NCI-H748 treated with DMSO at 0.1 percent for 48 hours (cell line): Measurements from ENCODE around the gene CMIP.

Source experiments
- DNase-seq: peaks from one replicate; lab custom pipeline; 2025; lab: John Stamatoyannopoulos, UW

CMIP gene

DNA sequence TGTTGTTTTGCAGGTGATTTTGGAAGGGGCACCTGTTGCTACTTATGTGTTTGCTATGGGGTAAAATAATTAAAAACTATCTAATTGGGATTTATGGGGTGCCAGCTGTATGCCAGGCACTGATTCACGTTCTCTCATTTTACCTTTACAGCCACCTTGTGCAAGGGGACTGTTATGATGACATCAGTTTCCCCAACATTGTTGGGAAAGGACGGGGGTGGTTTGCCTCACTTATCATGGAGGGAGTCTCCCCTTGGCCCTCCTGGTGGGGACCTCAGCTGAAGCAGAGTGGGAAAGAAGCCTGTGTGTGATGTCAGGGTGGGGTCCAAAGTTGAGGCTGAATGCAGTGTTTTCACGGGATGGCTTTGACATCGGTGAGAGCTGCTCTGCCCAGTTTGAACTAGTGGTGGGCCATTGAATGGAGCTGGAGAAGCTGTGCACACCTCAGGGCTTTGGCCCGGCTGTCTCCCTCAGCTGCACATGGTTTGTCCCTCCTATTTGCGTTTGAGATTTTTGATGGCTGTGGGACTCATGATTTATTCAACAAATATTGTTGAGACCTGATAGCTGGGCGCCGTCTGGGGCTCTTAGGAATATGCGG is 36.1 kb downstream of the CMIP start:
- no peak for DNase-seq

DNA sequence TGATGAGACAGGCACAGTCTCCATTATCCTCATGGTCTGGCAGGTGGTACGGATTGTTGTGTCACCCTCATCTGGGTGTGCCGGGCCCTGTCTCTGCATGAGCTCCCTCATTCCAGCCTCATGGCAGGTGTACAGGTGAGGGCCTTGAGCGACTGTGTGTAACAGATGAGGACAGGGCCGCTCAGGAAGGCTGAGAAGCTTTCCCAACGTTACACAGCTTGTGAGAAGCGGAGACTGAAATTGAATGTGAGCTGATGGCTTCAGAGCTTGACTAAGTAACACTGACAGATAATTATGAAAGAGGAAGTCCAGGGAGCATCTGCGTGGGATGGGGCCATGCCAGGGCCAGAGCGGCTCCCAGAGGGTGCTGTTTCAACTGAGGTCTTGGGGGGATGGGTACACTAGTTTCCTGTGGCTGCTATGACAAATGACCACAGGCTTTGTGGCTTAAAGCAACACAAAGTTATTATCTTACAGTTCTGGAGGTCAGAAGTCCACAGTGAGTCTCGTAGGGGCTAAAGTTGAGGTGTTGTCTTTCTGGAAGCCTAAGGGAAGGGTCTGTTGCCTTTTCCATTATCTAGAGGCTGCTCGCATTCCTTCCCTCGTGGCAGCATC is 36.7 kb downstream of the CMIP start:
- no peak for DNase-seq

DNA sequence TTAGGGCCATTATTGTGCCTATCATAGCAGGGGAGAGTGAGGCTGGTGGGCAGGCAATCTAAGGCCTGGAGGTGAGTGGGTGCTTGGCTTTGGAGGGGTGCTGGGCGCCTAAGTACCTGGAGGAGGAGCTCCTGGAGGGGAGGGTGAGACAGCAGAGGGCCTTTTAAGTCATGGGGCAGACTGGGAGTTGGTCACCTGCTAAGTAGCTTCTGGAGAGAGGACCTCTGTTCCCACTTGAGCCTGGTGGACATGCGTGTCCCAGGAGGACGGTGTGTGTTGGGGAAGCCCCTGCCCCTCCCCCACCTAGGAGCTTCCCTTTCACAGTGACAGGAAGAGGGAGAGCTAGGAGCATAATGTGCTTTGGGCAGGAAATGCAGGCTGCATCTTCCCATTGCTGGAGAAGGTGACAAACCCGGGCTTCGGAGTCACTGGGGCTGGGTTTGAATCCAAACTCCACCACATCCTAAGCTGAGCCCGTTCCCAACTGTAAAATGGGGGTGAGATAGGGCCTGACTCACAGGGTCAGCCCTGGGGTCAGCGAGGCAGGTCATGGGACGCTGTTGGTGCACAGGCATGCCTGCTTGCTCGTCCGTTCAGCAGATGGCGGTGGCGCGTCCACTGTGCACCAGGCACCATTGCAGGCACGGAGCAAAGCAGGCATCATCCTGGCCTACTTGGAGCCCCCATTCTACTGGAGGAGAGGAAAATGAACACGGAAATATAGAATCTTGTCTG is 37.9 kb downstream of the CMIP start:
- DNase-seq: no peak

DNA sequence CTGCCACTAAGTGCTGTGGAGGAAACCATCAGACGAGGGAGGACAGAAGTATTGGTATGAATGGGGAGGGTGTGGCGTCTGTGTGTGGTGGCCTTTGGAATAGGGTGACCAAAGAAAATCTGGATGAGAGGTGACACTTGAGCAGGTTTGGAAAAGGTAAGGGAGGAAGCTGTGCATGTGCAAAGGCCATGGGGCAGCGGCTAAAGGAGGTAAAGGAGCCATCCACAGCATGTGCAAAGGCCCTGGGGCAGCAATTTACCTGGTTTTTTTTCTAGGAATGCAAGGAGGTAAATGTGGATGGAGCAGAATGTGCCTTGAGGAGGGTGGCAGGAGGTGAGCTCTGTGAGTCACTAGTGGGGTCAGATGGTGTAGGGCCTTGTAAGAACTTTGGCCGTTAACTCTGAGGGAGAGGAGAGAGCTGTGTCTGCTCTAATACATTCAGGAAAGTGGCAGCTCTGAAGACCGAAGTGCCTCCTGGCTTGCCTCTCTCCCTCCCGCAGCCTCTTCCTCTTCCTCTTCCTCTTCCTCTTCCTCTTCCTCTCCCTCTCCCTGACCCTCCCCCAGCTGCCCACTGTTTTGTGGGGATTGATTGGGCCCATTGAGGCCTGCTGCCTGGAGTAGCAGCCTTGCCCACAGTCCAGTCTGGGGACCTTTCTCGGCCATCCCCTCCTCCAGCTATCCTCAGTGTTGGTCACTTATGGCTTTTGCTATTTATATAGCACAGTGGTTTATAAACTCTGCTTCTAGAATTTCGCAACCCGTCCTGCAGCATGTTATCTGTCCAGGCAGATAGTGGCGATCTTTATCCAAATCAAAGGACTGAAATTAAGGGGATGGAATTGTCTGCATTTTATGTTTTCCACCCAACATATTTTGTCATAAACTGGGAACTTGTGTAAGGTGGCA is 38.7 kb downstream of the CMIP start:
- no peak for DNase-seq

DNA sequence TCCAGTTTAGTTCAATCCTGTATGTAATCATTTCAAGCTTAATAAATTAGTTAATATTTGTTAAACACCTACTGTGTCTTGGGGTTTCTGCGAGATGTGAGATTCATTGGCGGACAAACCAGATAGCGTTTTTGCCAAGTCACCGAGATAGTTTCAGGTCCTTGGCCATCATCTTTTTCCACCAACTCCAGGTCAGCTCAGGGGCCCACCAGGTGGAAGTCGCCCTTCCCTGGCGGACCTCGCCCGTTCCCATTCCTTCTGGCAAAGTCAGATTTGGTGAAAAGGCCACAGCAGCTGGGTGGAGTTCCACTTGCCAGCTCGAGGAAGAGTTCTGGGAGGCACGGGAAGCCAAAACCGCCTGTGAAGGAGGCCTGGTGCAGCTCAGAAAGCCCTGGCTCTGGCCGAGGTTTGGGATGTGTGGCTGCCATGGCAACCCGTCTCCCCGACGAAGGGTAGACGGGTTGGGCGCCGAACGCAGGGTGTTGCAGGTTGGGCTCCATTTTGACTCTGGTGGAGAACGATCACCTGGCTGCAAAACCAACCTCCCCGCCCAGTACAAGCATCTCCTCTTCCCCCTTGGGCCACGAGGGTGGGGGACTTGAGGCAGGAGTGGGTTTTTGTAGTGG is 39.5 kb downstream of the CMIP start:
- no peak for DNase-seq

DNA sequence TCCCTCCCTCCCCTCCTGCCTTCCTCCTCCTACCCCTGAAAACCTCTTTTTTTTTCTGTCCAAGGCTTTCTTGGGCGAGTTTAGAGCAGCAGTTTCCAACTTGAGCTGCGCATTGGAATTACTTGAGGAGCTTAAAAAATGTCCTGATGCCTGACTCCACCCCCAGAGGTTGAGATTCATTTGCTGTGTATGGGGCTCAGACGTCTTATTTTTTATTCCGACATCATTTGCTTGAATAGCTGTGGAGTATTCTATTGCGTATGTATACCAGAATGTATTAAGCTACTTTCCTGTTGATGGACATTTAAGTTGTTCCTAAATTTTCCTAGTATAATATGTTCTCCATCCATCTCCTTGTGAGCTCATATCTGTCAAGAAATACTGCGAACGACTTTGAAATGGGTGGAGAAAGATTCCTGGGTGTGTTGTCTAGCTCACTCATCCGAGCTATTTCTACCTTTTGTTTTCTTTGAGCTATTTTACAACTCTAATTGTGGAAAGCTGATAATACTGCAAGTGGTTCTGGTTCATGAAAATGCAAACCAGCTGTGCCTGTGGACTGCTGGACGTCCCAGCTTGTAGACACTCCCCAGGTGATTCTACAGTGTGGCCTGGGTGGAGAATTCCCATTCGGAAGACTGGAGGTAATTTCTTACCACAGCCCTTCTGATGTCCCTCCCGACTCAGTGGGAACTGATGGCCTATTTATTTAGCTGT is 40.5 kb downstream of the CMIP start:
- no peak for DNase-seq

DNA sequence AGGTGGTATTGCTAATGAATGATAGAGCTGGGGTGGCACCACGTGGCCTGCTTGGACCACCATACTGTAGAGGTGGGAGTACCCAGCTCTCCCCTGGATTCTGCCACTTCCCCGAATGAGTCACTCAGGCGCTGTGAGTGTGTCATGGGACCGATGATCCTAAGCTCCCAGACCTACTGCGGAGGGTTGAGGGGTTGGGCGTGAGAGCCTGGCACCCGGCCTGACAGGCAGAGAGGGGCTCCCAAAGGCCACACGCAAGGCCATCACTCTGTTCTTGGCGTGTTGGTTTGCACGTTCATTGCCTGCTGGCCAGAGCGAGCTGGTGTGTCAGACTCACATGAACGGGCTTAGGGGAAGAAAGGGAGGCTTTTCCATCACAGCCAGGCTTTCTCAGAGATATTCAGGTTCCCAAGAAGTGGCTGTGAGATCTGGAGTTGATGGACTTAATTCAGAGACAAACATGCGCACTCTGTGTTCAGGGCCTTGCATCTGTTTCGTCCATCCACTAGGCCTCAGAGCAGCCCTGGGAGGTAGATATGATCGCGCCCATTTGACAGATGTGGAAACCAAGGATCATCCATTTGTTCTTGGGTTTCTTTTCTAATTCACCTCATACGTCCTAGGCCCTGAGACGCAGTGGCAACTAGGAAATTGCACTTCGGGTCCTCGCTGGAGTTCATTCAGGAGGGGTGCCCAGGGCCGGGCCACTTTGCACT is 41.4 kb downstream of the CMIP start:
- DNase-seq: no peak

DNA sequence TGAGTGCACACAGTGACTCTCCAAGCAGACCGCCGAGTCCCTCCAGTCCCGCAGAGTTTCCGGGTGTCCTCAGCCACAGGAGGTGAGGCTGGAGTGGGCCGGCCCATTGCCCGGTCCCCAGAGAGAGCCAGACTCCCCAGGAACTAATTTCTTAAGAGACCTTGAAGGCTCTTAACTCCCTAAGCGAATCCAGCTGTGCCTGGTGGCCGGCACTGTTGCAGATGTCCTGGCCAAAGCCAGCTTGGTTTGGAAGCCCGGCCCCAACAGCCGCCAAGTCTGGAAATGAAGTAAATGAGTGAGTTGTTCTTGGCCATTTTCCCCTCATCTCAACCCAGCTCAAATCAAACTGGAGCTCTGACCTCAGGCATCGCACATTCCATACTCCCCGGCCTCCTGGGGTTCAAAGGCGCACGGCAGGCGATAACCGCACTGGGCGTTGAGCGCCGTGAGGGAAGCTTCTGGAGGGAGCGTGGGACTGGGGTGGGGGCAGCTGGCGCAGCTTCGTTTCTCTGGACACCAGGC is 42.0 kb downstream of the CMIP start:
- DNase-seq: no peak

DNA sequence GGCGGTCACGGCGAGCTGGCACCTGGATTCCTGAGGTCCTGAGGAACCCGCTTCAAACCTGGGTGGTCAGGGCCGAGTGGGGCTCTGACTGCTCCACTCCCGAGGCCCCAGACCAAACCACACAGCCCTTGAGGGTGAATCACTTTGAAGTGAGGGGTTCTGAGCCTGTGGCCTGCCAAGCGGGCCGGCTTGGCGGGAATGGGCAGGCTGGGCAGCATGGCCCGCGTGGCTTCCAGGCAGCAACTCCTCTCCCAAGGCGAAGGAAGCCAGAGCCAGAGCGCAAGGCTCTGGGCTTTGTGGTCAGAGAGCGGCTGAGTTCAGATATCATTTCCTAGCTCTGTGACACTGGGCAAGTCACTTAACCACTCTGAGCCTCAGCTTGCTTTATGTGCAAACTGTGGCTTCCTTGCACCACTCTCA is 42.7 kb downstream of the CMIP start:
- no peak for DNase-seq

DNA sequence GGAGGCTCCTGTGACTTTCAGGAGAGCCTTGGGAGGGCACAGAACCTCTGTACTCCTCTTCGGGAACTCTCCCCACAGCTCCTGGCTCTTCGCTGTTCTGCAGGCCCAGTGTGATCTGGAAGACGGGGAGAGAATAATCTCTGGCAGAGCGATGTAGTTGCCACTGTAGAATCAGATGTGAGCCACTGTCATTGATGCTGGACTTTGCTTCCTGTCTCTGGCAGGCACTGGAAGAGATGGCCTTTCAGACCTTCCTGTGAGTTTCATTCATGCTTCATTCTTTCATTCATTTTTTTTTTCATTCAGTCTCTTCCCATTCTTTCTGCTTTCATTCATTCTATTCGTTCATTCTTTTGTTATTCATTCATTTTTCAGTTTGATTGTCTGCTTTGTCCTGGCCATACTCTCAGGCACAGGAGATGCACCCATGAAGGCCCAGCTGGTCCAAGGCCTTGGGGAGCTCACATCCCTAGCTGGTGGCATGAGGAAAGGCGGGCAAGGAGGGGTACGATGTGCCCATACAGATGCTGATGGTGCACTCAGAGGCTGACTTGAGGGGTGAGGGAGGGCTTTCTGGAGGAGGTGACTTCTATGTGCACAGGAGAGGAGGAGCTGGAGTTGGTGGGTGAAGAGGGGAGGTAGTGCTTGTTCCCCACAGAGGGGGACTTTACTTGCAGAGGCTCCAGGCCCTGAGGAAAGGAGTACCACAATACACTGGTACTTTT is 44.2 kb downstream of the CMIP start:
- DNase-seq: no peak

DNA sequence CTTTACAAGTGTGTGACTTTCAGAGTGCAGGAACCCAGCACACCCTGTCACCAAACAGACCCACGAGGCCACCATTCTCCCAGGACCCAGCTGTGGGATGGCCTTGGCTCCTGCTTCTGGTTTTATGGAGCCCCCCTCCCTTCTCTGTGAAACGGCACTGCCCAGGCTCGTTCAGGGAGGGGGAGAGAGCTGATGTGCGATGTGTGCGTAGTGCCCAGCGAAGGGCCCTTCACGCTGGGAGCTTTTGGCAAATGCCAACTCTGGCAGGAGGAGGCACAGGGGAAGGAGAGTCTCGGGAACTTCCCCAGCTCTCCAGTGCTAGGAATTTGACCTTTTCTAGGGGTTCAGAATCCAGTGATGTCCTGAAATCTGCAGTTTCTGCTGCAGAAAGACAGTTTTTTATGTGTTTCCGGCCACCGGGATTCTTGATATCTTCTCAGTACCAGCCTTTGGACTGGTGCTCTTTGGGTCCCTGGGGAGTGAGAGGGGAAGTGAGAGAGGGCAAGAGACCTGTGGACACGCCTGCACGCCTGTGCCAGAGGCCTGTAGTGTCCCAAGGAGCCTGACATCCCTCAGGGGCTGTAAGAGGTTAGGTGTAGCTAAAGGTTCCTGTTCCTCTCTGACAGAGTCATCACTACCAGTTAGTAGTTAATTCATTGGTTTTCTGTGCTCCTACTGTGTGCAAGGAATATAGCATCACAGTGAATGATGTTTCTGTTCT is 45.1 kb downstream of the CMIP start:
- no peak for DNase-seq

DNA sequence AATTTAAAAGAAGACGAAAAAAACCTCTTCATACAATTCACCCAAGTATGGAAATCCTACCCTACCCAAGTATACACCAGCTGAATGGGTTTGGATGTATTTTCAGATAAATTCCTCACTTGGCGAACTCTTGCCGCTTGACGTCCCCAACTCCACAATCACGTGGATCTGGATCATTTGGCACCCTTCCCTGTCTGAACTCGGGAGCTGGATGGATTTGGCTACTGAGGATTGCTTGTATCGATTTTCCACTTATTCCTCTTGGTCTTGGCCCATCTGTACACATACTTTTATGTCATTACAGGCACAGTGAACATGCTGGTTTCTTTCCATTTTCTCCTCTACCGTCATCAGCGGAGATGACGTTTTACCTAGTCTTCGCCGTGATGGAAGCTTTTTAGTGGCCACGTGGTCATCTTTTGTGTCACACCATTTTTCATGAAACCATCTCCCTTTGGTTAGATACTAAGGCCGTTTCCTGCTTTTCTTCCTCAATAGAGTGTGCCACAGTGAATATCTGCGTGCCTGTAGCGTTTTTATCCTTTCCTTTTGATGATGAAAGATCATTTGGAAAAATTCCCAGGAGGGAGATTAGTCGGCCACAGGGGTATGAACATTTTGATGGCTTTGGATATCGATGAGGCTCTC is 47.1 kb downstream of the CMIP start:
- no peak for DNase-seq

DNA sequence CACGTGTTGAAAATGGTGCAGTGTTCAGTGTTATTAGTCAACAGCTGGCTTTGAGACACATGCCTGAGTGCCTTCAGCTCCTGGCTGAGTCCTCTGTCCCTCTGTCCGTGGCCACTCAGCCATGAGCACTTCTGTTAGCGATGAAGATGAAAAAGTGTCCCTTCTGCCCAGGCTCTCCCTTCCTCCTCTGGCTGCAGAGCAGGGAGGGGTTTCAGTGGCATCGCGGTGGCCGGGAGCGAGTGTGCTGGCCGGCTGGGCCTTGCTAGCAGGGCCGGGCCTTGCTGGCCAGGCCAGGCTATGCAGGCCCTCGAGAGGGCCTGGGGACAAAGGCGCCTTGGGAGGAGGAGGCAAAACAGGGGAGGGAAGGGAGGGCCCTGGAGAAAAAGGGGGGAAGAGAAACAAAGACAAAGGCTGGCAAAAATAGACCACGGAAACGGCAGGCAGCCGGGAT is 47.7 kb downstream of the CMIP start:
- DNase-seq: no peak

DNA sequence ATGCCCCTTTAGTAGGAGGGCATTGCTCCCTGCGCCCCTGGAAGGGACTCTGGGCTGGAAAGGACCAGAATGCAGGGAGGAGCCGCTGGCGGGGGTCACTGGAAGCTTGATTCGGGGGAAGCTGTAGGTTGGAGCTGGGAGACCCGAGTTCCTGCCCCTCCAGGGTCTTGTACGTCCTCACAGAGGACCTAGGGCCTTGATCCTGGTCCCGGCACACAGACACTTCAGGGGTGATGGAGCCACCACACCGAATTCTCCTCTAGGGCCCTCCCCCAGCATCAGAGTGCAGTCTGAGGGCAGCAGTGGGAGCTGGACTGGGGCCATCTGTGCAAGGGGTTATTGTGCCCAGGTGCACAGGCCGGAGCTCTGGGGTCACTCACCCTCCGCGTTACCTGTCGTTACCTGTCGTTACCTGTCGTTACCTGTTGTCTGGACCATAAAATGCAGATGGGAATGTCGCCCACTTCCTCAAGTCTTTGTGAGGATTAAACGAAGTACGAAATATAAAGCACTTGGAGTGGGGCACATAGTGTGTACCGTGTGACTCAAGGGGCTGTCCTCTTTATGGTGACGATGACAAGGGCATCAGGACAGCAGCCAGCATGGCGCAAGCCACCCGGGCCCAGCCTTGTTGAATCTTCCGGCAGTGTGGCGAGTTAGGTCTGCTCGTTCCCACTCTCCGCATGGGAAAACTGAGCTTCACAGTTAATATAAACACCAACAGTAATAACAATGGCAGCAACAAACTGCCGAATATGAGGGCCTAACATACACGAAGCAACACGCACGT is 48.6 kb downstream of the CMIP start:
- DNase-seq: no peak

DNA sequence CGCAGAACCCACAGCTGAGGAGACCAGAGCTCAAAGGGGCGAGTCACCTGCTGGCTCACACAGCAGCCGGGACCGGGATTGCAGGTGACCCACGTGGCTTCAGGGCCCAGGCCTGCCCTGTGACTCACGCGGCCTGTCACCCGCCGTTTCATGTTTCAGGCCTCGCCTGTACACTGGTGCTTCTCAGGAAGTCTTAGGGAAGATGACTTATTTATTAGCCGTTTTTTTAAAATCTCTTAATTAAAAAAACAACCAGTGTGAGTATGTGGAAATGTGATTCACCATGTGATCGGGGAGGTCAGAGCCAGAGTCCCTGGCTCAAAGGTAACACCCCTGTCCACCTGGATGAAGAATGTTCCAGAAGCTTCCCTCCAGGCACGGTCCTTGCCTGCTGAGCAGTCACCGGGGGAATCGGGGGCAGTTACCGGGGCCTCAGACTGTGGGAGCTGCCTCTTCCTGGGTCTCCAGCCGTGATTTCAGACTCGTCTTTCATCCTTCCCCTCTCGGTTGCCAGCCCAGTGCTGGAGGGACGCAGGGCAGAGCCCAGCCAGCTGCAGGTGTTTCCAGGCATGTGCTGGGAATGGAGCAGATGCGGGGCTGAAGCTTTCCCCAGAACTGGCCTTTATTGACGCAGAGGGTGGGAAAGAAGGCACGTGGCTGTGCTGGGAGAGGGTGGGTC is 49.3 kb downstream of the CMIP start:
- DNase-seq: no peak

DNA sequence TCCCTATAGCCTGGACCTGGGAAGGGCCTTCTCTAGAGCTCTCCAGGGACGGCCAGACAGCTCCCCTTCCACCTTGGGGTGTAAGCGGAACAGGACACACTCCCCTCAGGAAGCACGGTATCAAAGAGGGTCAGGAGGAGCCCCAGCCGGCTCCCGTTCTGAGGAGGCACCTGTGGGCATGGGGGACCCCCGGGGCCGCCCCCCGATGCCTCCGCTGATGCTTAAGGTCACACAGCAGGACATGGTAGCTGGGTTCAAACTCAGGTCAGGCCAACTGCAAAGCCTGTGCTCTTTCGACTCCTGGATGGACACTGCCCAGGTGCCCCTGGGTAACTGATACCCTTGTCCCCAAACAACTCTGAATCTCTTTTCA is 49.8 kb downstream of the CMIP start:
- no peak for DNase-seq

DNA sequence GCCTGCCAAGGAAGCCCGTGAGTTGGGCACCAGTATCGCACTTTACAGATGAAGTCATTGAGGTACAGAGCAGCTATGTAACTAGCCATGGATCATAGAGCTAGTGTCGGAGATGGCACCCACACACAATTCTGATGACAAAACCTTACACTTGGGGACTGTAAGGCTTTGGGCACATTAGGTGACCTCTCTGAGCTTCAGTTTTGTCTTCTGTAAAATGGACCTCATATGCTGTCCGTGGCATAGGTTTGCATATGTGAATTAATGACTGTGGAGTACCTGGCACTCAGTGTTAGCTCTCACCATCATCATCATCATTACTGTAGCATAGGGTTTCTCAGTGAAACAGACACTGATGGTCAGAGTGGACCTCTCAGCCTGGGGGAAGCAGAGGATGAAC is 50.3 kb downstream of the CMIP start:
- no peak for DNase-seq
